GM19463 (cell line): Measurements from ENCODE around the gene MOB2.

Experiments
- ATAC-seq: cut with Tn5 transposase; IDR thresholded peaks from one replicate; pipeline ENCODE4 v1.9.1; 2021; ENCODE audit warnings: mild to moderate bottlenecking, moderate library complexity; ENCODE audit not compliant: unreplicated experiment

MOB2 gene

DNA sequence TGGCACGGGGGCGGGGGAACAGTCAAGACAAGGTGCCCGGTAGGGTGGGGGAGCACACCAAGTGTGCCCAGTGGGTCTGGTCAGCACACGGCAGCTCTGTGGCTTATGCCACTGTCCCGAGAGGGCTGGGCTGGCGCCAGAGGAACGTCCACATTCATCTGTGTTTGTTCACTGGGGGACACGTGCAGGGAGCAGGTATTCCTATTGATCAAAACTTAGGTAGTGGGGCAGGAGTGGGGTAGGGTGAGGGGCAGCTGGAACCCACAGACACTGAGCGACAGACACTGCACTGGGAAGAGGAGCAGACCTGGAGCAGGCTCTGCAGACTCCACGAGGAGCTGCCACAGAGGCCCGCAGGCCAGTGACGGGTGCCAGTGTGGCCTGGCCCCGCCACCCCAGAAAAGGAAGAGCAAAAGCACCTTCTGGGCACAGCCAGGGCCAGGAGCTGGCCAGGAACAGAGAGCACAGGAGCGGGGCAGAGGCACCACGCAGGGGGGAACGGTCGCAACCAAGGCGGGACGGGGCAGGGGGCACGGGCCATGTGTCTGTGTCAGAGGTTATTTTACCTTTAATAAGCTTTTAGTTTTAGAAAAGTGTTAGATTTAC is 2.1 kb upstream of the MOB2 start:
- ATAC-seq = no peak

DNA sequence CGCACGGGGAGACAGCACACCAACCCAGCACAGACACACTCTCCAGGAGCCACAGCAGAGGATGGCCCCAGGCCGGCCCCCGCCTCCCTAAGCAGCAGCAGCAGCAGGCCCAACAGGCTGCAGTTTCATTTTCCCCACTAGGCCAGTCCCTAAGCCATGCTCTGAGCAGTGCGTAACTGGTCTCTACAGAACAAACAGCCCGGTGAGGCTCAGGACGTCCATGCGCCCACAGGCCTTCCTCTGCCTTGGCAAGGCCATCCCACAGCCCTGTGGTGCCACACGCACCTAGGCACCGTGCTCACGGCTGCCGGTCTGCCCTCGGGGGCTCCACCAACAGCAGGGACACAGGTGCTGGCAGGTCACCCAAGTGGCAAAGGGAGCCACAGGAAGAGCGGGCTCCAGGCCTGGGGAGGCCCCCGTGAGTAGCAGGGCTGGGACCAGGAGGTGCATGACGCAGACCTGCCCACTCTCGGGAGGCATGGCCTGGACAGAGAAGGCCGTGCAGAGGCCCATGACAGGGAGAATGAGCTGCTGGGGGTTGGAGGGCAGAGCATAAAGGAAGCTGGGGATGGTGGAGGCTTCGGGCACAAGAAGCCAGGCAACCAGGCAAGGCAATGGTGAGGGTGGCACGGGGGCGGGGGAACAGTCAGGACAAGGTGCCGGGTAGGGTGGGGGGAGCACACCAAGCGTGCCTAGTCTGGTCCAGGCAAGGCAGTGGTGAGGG is 1.4 kb upstream of the MOB2 start:
- ATAC-seq = no peak

DNA sequence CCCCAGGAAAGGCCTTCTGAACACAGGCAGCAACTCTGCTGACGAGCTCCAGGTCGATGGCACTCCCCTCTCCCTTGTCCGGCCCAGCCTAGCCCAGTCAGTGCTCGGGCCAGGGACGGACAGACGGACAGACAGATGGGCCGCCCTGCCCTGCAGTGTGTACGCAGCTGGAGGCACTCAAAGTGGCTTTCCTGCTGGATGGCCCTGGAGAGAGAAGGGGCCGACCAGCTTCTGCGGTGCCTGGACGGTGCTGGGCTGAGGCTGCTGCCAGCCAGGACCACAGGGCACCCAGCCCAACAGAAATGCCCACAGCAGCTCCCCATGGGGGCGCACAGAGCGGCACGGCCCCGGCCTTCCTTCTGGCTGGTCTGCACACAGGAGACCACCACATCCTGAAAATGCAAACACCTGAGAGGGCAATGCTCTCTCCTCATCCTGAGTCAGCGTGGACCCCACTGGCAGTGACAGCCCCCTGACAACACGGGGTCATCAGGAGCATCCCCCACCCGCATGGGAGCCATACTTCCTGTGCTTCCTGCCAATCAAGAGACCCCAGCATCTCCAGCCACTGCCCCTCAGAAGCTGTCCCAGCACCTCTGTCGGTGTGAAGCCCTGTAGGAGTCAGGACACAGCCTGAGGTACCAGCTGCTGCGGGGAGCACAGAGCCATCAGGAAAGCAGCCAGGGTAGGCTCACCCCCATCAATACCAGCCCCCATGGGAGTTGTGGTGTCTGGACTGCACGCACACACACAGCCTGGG is 692 bp upstream of the MOB2 start:
- ATAC-seq = no peak

DNA sequence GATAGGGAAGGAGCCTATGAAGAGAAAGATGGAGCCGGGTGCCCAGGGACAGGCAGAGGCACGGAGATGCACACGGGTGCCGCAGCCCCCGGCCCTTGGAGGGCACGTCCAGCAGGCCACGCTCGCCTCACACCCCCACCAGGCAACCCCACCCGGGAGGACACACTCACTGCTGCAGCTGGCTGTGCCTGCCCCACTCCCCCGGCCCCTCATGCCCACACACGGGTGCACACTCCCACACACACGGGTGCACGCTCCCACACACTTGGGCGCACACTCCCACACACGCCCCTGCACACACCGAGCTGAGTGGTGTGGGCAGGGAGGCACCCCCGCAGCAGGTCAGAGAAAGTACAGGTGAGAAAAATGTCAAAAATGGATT is 1.1 kb downstream of the MOB2 start:
- ATAC-seq = no peak

DNA sequence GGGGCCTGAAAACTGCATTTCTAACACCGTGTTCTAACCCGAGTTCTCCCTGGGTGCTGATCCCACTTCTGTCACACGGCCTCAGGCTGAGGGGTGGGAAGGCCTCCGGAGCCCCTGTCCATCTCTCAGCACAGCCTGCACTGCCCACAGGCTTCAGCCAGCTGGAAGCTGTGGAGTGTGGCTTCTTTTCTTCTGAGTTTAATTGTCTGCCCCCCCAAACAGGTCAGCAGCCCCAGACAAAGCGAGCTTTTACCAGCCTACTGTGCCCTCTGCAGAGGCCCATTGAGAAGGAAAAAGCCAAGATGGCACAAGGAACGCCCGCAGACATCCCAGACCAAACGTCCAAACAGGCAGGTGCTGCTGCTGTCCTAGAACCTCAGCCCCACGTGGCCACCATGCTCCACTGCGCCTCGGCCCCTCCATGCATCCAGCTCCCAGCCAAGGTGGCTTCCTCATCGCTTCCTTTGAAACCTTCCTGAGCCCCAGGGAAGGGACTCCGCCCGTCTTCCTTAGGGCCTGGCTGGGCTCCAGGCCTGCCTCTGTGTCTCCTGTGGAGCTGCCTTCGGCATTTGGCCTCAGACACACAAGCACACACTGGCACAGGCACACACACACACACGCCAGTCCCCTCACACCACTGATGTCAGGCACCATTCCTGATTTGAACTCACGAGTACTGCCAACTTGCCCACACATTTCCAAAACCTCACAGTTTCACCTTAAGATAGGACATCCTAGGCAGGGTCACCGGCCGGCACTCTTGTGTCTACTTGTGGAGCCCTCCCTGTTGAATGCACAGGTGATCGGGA is 1.7 kb downstream of the MOB2 start:
- no peak for ATAC-seq

DNA sequence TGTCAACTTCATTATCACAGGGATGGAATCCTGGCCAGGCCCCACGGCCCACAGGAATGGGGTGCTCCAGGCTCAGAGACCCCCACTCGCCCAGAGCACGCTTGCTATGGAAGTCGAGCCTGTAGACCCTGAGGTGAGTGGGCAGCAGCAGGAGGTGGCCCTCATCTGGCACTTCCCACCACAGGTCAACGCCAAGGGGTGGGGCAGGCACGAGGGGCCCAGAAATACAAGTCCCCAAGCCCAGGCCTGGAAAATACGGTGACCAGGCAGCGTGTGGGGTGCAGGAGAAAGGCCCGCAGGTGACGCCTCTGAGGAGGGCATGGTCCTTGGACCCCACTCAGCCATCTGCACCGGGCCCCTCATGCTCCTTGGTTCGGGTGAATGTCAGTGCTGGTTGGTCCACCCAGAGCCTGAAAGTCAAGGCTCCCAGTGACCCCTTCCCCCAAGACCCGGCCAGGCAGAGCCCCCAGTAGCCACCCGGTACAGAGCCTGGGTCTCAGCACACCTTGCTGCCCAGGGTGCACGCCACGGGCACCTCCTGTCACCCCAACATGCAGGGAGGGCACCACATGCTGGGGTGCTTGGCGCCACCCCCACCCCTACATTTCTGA is 2.4 kb downstream of the MOB2 start:
- ATAC-seq = no peak

DNA sequence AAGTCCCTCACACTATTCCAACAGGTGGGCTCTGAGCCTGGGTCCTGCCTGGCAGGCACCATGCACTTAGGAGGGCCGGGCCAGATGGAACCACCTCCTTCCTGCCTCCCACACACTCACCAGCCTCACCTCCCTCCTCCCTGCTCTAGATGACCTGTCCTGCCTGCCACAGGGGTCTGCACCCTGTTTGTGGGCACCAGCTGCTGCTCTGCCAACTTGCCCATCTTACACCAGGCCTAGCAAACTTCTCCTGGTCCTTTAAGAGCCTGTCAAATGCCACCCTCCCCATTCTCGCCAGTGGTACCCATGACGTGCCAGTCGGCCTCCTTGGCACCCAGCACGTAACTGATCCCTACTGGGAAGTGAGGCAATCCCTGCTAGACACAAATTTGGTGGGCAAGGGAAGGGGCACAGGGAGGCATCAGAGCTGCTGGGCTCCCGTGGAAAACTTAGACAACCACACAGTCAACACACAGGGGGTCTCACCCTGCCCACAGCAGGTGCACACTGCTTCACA is 3.1 kb downstream of the MOB2 start:
- no peak for ATAC-seq

DNA sequence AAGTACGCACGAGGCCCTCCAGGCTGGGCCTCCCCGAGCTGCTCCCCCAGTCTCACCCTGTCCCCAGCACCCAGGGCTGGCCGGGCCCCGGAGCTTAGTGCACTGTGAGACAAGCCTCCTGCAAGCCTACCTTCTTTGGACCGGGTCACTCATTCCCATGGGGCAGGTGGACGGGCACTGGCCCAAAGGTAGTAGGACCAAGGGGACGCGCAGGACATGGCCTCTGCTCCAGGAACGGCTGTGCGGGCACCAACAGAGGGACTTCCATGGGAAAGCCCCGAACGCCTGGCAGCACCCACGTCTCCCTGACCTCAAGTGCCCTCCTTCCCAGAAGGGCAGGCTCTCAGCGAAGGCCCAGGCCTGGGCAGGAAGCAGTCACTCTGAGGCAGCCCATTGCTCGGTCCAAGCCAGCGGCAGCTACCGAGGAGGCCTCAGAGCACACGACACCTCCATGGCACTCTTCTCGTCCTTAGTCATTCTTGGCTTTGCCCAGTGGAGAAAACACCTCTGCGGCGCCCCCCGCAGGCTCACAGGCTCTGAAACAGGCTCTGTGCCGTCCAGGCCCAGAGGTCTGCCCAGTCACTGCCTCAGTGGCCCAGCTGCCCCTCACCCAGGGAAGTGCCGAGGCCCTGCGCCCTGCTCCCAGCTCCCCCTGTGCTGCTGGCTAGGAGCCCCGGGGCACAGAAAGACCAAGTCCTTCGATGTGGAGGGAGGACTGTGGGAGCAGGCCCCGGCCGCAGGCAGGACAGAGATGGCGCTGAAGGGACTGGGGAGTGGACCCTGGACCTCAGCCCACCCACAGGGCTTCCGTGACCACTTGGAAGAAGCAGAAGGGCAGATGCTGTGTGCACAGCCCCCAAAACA is 3.8 kb downstream of the MOB2 start:
- ATAC-seq = no peak

DNA sequence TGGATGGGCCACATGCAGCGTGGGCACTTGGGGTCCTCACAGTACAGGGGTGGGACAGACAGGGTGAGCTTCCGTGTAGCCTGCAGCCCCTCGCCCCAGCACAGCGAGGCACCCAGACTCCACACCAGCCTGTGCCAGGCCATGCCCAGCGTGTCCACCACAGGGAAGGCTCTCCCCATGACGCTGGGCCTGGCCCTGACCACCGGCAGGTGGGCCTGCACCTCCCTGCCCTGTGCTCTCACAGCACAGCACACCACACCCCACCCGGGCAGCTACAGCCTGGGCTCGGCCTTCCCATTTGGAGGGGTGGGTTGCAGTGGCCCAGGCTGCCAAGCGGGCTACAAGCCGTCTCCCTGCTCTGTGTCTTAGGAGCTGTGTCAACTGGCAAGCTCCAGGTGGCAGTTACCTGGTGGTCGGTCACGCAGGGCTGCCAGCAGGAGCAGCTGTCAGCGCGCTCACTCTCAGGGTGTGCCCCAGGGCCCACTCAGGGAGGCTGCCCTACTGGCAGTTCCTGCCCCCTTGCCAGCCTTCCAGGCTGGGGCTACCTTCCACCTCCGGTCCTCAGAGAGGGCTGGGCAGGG is 4.6 kb downstream of the MOB2 start:
- no peak for ATAC-seq

DNA sequence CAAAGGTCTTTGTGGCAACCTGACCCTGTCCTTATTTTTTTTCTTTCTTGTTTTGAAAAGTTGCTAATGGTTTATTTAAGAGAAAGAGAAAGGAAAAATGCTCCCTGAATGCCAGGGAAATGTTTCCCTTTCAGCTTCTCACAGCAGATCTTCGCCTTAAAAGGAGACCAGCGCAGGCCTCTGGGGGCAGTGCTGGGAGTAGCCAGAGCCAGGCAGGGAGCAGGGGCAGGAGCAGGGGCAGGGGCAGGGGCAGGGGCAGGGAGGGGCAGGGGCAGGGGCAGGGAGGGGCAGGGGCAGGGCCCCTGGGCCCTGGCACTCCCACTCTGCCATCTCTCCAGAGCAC is 5.1 kb downstream of the MOB2 start:
- no peak for ATAC-seq

DNA sequence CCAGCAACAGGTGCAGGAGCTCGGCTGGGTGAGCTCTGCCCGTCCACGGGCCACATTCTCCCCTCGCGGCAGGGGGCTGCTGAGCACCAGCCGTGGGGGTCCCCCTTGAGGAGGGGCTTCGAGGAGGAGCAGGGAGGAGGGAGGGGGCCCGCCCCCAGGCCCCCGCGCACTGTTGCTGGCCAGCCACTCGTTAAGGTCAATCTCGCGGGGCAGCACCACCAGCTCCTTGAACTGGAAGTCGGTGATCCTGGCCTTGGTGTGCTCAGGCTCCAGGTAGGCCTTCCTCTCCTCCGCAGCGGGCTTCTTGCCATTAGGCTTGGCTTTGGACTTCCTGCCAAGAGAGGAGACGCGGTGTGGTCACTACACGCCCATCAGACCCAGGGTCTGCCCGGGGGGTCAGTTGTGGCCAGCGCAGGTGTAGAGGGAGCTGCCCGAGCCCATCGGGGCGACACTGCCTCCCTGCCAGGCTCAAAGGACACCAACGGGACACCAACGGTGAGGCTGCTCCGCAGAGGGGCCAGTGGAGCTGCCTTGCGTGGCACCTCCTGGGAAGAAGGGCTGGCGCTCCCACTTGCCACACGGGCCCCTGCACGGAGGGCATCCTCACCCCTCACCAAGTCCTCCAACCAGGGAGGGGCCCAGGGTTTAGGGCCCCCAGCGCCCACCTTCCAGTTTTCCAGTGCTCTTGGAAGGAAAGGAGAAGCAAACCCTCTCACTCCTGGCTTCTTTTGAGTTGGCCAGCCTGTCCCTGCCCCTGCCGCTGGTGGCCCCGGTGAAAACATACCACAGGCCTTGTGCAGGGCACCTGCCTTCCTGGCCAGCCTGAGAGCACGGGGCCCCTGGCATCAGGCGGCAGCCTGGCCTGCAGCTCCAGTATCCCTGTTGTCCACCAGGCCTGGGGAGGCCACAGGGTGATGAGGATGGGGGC is 5.8 kb downstream of the MOB2 start:
- ATAC-seq = no peak

DNA sequence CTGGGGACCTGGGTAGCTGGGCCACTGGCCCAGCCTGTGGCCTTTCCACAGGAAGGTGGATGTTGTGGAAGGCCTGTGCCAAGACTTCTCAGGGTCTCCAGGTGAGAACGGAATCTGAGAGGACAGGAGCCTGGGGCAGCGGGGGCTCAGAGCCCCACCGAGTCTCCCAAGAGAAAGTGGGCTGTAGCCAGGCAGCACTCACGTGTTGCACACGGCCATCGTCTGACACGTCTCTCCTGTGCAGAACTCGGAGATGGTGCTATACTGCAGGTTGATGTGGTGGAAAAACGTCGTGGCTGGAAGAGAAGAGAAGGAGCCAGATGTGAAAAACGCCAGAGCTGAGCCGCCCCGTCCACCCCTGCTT is 6.4 kb downstream of the MOB2 start:
- no peak for ATAC-seq

DNA sequence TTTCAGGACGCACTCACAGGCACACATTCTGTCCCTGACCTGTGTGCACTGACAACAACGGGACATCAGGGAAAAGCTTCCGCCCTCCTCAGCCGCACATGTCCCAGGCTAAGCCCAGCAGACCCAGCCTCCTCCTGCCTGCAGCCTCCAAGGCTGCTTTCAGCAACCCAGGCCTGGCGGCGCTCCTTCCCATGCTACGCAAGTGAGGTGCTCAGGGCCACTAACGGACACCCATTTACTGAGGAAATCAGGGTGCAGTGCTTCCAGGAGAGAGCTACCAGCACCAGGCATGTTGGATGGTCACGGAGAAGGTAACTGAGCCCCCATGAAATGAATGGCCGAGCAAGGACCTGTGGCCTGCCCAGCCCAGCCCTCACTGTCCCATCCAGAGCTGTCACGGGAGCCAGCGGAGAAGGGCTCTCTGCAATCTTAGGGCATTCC is 6.9 kb downstream of the MOB2 start:
- no peak for ATAC-seq

DNA sequence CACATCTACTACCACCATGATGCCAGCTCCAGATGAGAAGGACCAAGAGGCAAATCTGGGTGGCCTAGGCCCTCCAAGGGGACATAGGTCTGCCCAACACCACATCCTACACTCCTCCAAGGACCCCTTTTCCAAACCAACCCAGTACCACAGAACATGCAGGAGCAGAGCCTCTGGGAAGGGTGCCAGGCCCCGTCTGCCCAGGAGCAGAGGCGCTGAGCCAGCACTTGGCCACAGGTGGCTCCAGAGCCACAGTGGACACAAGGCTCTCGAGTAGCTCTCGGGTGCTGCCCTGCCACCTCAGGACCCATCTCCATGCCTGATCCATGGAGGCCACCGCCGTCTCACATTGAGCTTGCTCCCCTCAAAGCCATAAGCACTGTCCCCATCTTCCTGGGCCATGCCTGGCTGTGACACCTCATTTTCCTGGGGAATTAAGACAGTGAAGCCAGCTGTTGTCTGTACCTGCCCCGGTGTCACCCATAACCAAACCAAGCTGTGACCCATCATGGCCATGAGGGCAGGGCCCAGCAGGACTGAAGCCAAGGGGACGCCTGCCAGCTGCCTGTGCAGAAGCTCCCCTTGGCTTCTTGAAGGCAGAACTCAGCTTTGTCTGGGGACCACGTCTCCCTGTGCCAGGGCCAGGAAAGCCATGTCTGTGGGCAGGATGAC is 7.4 kb downstream of the MOB2 start:
- ATAC-seq = no peak

DNA sequence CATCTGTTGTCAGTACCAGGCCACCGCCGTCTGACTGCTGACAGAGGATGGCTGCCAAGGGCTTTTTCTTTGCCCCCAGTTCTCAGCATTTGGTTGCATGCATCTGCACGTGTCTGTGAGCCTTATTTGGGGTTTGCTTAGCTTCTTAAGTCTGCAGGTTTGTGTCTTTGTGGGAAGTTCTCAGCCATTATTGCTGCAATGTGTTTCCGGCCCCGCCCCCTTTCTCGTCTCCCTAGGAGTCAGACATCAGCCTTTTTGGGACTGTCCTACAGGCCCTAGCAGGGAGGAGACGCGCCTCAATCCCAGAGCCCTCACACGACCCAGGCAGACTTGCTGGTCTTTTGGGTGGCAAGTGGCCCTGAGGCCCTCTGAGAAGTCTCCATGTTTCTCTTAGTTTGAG is 8.0 kb downstream of the MOB2 start:
- no peak for ATAC-seq

DNA sequence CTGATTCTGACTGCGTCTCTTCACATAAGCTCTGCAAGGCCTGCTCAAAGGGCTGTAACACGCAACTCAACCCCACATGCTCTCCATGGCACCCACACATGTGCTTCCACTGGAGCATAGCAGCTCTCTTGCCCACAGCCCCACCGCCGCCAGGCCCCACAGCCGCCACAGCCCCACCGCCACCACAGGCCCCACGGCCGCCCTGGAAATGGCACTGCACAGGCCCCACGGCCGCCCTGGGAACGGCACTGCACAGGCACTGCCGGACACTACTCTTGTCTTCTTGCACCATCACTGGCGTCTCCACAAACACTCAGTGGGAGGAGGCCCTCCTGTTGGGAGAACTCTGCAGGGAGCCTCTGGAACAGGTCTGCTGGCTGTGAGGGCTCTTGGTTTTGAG is 8.6 kb downstream of the MOB2 start:
- no peak for ATAC-seq

DNA sequence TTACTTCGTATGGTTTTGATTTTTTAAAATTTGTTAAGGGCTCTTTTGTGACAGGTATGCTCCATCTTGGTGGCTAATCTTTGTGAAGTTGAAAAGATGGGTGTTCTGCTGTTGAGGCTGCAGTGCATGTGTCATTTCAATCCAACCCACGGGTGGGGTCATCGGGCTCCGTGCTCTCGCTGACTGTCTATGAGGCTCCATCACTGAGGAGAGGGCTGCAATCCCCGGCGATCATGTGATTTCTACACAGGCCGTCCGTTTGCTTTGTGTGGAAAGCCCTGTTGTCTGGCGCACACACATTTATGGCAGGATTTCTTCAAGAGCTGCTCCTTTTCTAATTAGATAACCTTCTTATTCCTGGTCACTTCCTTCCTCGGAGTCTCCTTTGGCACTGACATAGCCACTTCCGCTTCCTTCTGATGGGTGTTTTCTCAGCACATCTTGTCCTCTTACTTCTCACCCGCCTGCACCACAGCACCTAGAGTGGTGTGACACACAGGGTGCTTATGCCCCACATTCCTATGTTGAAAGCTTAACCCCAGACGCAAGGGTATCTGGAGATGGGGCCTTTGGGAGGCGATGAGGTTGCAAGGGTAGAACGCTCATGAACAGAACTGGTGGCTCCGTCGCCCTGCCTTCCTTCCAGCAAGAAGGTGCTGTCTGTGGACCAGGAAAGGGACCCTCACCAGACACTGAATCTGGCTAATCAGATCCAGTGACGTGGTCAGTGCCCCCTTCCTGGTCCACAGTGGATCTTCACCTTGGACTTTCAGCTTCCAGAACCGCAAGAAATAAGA is 9.4 kb downstream of the MOB2 start:
- ATAC-seq = no peak
